Measurements from ENCODE around the gene ARL15.

Gene ARL15

DNA sequence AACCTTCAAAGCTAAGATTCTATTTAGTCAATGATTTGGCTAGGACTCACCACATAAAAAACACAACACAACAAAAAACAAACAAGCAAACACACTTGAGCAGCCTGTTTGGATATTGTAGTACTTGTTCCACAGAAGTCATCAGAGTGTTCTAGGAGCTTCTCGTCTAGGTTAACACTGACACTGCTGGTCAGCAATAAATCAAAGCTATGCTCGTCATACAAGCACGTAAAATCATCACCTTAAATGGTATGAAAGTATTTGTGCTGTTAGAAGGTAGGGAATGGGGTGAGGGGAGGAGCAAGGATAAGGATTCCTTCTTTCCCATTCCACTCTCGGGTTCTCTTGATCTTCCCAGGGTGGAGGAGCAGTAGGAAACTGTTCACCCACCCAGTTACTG is 88.0 kb downstream of the ARL15 start:
- DNase-seq, result no peak
- intact Hi-C loops (cut with DNase I), result loop anchor here (10.0 kb wide), 2 partner anchors 748 to 1048 kb away; no protein-coding TSS in a partner anchor

DNA sequence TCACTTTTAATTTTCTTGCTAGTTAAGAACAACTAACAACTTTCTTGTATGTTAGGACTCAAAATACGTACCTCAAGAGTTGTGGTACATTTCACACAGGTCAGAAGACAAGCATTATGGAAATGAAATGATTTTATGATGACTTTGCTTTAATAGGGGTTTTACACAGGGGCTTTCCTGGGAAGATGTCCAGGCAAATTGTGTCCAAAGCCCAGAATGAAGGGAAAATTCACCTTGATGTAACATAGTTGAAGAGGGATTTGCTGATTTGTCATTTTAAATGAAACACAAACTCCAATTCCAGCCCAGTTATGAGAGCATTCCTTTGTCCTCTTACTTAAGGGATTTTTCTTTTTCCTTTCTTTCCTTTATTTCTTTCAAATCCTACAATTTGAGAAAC is 89.2 kb downstream of the ARL15 start:
- intact Hi-C loops (cut with DNase I), result loop anchor here (10.0 kb wide), 2 partner anchors 746 to 1046 kb away; no protein-coding TSS in a partner anchor
- no peak for DNase-seq

DNA sequence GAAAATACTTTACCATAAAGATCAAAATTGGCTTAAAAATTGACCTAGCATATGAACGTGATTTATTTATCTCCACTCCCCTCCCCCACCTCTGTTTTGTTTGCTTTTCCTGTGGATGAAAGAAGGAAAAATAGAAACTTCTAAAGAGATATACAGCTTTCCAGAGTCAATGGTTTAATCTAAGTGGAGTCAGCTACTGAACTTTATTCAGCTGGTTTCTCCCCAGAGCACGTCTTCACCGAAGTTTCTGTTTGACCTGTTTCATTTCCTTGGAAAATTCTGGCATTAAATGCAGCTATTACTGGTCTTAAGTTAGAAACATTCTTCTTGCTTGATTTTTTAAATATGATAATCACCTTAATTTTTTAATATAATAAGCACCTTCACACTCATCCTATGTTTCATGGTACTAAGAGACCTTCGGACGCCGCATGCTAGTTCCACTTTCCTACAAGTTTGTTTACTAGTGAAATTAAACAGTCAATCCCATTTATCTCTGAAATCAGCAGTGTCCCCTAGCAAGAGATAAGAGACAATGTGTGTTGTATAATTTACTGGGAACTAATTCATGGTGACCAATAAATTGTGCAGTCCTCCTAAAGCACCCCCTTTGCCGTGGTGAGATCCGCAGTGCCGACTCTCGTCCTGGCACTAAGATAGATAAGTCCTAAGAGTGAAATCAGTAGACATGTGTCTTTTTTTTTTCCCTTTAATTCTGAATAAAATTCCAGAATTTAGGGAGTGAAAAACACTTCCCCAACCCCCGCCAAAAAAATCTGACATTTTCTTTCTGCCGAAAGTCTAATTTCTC is 89.9 kb downstream of the ARL15 start:
- intact Hi-C loops (cut with DNase I), result loop anchor here (10.0 kb wide), 2 partner anchors 746 to 1046 kb away; no protein-coding TSS in a partner anchor
- no peak for DNase-seq

DNA sequence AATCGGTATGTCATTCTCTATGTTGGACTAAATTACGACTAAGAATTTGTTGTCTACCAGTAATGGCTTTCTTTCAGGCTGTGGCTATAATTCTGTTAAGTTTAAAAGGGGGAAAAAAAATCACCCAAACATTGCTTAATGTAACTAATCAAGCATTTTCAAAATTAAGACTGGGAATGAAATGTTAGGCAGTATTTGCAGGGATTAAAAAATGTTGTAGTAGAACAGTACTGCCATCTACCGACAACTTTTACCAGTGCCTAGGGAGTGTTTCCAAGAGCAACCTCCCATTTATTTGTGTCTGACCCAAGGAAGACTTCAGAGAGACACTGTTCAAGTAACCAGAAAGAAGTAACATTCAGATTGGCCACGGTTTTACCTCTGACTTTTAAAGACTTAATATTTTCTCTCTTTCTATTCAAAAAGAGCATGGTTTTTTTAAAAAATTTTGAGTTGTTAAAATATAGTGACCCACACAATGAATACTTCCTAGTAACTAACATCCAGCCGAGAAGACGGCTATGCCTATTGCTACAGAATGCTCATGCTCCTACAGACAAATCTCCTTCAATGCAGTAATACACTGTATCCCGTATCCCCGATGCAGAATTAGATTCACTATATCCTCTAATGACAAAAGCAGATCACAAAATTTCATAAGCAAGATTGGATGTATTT is 92.4 kb downstream of the ARL15 start:
- intact Hi-C loops (cut with DNase I), result no loop called here
- DNase-seq, result peak in 19 of 42 donors; percentile 8 to 79 (median 44)

DNA sequence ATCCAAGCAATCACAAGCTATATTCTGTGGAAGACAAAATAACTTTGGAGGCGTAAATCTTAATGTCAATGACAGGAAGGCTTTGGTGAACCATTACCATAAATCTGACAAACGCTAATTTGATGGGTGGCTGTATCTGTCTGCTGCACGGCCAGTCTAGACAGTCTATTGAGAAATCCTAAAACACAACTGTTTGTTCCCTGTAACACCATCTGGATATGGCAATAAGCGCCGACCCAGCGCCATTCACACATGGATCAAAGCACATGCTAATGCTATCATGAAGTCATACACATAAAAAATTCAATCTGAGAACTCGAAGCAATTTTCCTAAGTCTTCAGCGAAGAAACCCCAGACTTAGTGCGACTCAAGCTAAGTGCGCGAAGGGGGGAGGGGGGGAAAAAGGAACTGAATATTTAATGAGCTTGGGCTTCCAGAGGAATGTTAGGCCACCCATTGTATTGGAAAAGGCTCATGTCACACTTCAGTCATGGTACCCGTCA is 95.1 kb downstream of the ARL15 start:
- no peak for DNase-seq

DNA sequence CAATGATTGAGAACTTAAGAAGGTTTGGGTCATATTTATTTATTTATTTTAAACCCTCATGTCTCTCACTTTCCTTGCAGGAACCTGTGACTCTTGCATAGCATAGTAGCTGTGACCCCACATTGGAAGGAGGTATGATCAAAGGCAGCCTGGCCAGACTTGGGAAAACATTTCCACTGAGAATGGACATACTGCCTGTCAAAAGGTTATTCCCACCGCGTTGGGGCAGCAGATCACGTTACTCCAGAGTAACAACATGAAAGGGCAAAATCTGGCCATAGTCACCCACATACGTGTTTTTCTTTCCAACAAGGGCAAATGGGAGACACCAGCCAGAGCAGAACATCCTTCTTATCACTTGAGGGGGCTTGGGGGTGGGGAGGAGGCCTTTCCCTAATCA is 95.7 kb downstream of the ARL15 start:
- intact Hi-C loops (cut with DNase I), result no loop called here
- no peak for DNase-seq

More for the DNA sequence above, 95.1 kb downstream of the ARL15 start:
- intact Hi-C loops (cut with DNase I), result no loop called here

DNA sequence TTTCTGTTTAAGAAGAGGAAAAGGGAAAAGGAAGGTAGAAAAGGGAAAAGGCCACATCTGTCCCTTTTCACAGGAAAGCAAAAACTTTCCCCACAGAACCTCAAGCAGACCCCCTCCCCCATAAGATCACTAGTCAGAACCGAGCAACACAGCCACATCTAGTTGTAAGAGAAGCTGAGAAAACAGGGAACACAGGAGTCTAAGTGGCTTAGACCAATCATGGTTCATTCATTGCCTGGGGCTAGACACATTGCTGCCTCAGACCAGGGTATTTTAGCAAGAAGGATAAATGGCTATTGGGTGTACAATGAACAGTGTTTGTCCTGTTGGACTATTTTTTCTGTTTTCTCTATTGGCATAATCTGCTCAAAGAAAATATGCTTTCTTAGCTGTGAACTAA is 98.0 kb downstream of the ARL15 start:
- intact Hi-C loops (cut with DNase I), result no loop called here
- no peak for DNase-seq

DNA sequence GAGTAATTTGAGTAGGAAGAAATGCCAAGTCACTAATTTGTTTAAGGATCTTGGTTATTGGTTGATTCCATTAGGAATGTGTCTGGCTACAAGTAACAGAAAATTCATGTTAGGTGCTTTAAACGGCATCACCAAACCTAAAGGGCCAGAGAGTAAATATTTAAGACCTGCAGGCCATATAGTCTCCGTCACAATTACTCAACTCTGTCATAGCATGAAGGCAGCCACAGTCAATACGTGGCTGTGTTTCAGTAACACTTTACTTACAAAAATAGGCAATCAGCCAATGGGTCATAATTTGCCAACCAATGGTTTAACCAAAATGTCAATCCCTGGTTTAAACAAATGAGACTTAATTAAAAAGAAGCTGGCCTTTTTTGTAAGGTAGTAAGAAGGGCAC is 98.5 kb downstream of the ARL15 start:
- intact Hi-C loops (cut with DNase I), result no loop called here

DNA sequence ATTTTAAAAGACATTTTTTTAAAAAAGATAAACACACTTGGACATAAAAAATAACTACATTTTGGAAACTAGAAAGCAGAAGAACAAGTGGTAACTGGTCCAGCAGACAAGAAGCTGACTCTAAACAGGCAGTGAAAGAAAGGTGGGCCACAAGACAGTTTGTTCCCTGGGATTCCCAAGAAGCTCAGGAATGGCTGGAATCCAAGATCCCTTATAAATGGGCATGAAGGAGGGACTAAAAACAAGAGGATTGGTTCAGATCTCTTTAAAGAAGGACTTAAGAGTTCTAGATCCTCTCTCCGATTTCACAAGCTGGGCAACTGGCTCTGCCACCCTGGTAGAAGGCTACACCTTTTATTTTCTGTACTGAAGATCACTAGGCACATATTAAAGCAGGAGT is 102.8 kb downstream of the ARL15 start:
- DNase-seq, result no peak
- intact Hi-C loops (cut with DNase I), result no loop called here

More for the DNA sequence above, 98.5 kb downstream of the ARL15 start:
- DNase-seq, result no peak

DNA sequence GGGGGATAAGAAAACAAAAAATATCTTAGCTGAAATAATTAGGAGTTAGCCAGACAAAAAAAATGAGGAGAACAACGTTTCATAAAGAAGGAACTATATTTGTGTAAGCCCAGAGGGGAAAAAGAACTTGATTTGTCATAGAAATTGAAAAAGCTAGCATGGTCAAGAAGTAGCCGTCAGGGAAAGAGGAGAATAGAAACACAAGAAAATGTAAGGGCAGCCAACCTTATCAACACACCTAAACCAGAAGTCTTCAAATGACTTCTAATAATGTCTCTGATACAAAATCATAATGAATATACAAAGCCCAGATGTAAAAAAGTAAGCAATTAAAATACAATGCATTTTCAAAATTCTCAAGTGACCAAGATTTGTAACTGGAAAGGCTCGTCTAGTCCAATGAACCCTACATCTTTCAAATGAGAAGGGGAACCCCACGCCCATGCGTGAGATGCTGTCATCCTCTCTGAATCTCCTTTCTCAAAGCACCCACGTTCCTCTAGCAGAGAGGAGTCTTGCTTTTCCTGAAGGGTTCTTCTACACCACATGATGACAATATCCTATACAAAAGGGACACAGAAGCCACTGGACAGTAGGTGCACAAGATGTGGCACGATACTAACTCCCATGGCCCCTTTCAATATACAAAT is 103.7 kb downstream of the ARL15 start:
- intact Hi-C loops (cut with DNase I), result no loop called here
- no peak for DNase-seq

DNA sequence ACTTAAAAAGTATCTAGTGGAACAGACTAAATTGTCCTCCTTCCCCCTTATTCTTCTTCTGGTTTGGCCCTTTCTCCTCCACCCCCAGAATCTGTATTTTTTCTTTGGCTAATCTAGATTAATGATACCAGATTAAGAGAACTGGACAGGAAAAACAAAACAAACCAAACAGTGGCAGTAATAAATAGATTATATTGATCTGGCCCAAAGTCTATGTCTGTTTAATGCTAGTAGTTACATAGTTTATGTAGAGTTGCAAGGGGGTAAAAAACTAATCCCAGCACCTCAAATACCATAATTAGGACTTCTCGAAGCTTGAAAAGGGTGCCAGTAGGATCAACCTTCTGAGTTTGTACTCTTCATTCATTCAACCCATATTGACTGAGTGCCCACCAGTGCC is 104.5 kb downstream of the ARL15 start:
- intact Hi-C loops (cut with DNase I), result no loop called here
- no peak for DNase-seq

DNA sequence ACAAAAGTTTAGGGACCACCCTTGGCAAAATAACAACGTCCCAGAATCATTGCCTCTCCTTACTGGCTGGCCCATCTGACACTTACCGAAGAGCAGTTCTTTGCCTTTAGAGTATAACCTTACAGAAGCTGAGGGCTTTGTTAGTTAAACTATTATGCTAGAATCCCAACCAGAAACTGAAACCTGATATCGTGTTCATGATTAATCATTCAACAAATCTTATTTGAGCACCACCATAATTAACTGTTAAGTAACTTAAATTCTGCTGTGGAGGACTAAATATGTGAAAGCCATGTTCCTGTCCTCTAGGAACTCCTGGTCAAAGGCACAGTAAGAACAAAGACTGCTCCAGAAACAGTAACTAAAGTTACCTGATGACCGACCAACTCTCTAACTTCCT is 104.9 kb downstream of the ARL15 start:
- DNase-seq, result no peak
- intact Hi-C loops (cut with DNase I), result no loop called here

DNA sequence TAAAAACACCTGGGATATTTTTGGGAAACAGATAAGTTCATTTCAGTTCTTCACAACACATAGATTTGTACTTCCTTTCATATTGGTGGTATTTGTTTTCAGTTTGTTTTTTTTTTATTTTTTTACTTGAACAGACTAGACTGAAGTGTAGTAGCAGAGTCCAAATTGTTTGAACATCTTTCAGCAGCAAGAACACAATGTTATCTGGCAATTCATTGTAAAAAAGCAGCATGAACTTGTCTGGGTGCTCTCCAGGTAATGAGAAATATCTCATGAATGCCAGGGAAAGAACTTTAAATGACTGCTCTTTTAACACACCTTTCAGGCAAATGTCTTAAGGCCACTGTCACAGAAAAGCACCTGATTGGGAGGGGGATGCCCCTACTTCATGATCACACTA is 113.4 kb downstream of the ARL15 start:
- DNase-seq, result no peak
- intact Hi-C loops (cut with DNase I), result no loop called here

DNA sequence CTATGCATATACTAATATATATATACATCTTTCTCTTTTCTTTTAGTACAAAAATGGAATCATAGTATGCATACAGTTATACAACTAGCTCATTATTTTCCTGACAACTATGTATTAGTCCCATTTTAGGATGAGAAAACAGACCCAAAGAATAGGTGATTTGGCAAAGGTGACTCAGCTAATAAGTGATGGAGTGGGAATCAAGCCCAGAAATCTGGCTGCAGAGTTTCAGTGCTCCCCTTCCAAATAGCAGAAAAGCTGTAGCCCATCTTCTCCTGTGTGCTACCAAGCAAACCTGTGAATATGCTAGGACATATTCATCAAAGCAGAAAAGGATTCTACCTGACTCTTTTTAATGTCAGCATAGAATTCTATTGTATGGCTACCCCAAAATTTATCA is 114.7 kb downstream of the ARL15 start:
- intact Hi-C loops (cut with DNase I), result no loop called here
- DNase-seq, result no peak

DNA sequence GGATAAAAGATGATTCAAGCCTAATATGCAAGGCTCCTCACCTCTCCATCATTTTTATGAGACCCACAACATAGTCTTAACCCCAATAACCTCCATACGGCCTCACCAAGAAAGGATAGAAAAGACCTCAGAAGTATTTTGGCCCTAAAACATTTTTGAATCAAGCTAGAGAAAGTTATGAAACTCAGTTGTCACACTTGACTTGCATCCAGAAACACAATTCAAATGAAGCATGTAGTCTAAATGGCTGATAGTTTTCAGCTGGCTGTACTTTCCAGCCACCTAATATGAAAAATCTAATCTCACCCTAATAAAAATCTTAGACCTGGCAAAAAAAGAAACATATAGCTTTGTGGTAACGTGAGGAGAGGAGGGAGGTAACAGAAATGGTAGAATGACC is 116.1 kb downstream of the ARL15 start:
- intact Hi-C loops (cut with DNase I), result no loop called here
- no peak for DNase-seq

DNA sequence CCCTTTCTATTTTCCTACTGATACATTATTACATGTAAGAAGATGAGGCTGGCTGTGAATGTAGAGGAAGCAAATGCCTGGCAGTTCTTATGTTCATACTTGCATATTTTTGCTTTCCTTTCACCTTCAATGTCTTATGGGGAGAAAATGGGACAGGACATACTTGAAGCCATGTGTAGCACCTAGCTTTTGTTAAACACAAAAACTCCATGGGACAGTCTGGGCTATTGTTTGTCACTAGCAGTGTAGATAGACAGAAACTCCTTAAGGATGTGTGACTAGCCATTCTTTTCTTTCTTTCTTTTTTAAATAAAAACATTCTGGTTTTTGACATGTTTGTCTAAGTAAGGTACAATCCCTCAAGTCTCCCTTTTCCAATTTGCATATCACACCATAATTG is 122.7 kb downstream of the ARL15 start:
- intact Hi-C loops (cut with DNase I), result no loop called here

DNA sequence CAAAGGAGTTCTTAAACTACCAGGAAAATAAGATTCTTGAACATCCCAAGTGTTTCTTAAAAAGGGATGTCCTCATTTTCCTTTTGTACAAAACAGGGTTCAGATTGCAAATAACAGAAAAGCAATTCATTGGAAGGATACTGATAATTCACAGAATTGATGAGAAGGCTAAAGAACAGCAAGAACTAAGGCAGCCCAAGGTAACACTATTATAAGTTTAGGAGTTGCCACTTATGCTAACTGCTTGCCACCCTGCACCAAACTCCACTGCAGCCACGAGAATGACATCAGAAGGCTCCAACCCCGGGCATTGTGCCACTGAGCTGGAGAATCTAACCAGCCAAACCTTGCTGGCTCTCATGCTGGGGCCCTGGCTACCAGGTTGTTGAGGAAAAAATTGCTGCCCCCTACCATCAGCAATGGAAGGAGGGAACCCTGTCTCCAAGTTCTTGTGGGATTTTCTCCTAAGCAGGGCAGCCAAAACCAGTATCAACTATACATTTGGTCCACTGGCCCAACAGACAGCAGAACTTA is 123.4 kb downstream of the ARL15 start:
- intact Hi-C loops (cut with DNase I), result no loop called here
- peak in 15 of 42 donors; percentile 7 to 46 (median 18) for DNase-seq

More for the DNA sequence above, 122.7 kb downstream of the ARL15 start:
- no peak for DNase-seq

DNA sequence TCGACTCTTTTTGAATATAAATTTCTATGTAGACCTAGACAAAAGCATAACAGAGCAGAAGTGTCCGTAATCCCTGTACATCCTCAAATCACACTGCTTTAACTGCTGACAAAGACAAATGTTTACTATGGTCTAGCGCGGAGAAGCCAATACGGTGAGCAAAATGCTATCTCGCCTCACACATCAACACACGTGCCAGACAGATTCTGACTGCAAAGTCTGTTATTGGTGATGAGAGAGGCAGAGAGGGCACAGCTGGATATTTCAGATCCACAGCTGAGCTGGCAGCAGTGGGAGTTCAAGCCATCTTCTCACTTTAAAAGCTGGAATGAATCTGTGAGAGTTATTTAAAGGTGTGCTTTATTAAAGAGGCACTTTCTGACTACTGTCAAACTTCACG is 124.3 kb downstream of the ARL15 start:
- DNase-seq, result no peak
- intact Hi-C loops (cut with DNase I), result no loop called here

DNA sequence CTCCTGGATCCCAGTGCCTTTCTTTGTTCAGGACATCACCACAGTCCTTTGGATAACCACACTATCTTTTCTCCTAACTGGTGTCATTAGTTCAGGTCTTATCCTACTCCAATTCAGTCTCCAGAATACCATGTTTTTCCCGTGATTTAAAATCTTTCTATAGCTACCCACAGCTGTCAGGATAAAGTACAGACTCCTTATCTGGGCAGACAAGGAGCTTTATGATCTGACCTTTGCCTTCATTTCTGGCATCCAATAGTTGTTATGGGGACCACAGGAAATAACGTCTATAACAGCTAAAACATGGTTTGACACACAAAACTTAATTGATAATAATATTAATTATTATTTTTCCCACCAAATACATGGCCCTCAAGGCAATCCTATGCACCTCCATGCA is 125.6 kb downstream of the ARL15 start:
- intact Hi-C loops (cut with DNase I), result no loop called here
- DNase-seq, result no peak

DNA sequence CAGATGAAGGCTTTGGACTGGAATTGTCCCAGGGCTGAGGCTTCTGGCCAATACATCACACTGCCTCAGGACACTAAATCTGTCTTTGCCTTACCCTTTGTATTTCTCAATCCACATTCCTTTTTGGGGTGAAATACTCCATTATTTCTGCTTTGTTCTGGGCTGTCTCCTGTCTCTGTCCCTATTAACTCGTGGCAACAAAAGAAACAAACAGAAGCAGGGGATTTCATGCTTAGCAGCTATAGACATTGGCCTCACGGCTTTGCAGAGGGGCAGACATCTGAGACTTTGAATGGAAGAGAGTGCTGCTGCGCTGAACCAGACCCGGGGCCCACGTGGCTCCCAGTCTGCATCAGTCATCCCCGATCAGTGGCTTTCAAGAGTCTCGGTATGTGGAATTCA is 129.7 kb downstream of the ARL15 start:
- intact Hi-C loops (cut with DNase I), result no loop called here
- DNase-seq, result no peak
